ENCODE measurements around the gene FFAR1. TPM values are rescaled to one million over a fixed set of nuclear protein-coding genes. Genes with fewer than 3 reads are reported as not detected.

FFAR1 gene
- total RNA-seq, 2 donors from 2014 or later = 1.6 to 2.3 TPM

GRCh38 chr19:35380450-35381124 is 32.9 kb downstream of the FFAR1 start:
- Histone ChIP-seq H3K4me3 (no peak overlapping the region), H3K9me3 (no peaks in the 10 kb centered on the region), H3K4me1 (peaks cover 7% of the 10 kb centered on the region), H3K27ac (no peak overlapping the region), H3K27me3 (no peaks in the 10 kb centered on the region), H3K36me3 (replicated peaks in 1 of 2; ENCODE audit: insufficient read depth in 1 of 2, low read depth in 2 of 2) (no peaks in the 10 kb centered on the region)
- no peak for TF ChIP-seq CTCF (IDR thresholded peaks at IDR 0.05)
- DNase-seq = peak in 3 of 4 donors; percentile 25 to 49 (median 44)
- WGBS, 2 donors = 55 to 58% methylated on average over 9 of the region's 9 CpGs
- intact Hi-C loops (cut with DNase I) = no loop called here
- peak; percentile 63 for ATAC-seq

GRCh38 chr19:35381318-35381717 is 33.6 kb downstream of the FFAR1 start:
- 86 to 89% methylated on average over 3 of the region's 3 CpGs for WGBS, 2 donors
- ATAC-seq (no peak), DNase-seq (no peak)
- TF ChIP-seq POLR2A (IDR thresholded peaks at IDR 0.05) = no peak
- no peak for TF ChIP-seq CTCF (IDR thresholded peaks at IDR 0.05)
- Histone ChIP-seq H3K27ac (no peak overlapping the region), H3K36me3 (replicated peaks in 1 of 2; ENCODE audit: insufficient read depth in 1 of 2, low read depth in 2 of 2) (no peaks in the 10 kb centered on the region), H3K4me1 (peaks cover 7% of the 10 kb centered on the region), H3K27me3 (no peaks in the 10 kb centered on the region), H3K4me3 (no peak overlapping the region), H3K9me3 (no peaks in the 10 kb centered on the region)
- intact Hi-C loops (cut with DNase I) = no loop called here

GRCh38 chr19:35381926-35382325 is 34.2 kb downstream of the FFAR1 start:
- 88 to 89% methylated on average over 6 of the region's 6 CpGs for WGBS, 2 donors
- peaks cover 7% of the 10 kb centered on the region for H3K4me1 ChIP-seq
- H3K36me3 ChIP-seq (replicated peaks in 1 of 2; ENCODE audit: insufficient read depth in 1 of 2, low read depth in 2 of 2) = no peaks in the 10 kb centered on the region
- ATAC-seq (no peak), DNase-seq (no peak)
- H3K4me3 ChIP-seq = no peak overlapping the region
- no peak for TF ChIP-seq CTCF (IDR thresholded peaks at IDR 0.05)
- TF ChIP-seq POLR2A (IDR thresholded peaks at IDR 0.05) = no peak
- H3K27me3 ChIP-seq = no peaks in the 10 kb centered on the region
- intact Hi-C loops (cut with DNase I) = no loop called here
- H3K9me3 ChIP-seq = no peaks in the 10 kb centered on the region
- H3K27ac ChIP-seq = no peak overlapping the region

GRCh38 chr19:35383536-35383935 is 35.8 kb downstream of the FFAR1 start:
- intact Hi-C loops (cut with DNase I) = no loop called here
- no peak overlapping the region for H3K4me3 ChIP-seq
- H3K27ac ChIP-seq = no peak overlapping the region
- TF ChIP-seq CTCF (IDR thresholded peaks at IDR 0.05) (no peak), POLR2A (IDR thresholded peaks at IDR 0.05) (no peak)
- H3K4me1 ChIP-seq = peaks cover 7% of the 10 kb centered on the region
- no peaks in the 10 kb centered on the region for H3K27me3 ChIP-seq
- DNase-seq (no peak), ATAC-seq (no peak)
- H3K9me3 ChIP-seq = no peaks in the 10 kb centered on the region
- 89 to 96% methylated on average over 2 of the region's 2 CpGs for WGBS, 2 donors
- H3K36me3 ChIP-seq (replicated peaks in 1 of 2; ENCODE audit: insufficient read depth in 1 of 2, low read depth in 2 of 2) = no peaks in the 10 kb centered on the region

Measured in body of pancreas (tissue), 4 donors.